Astrocyte of the cerebellum (primary cell): ENCODE measurements around the gene ZNF774.
"Not testable (repeated sequence)": the region's sequence is repeated elsewhere in the genome, so short reads cannot be mapped to it uniquely, and the experiment has no call there.

Experiments
- DNase-seq: peaks from one replicate; pipeline ENCODE4 v3.0.0-alpha.2; 2011; ENCODE audit warnings: low read depth
- H3K4me3 ChIP-seq: 2 replicates; pipeline ENCODE4 v1.5.1; 2011; ENCODE audit warnings: mild to moderate bottlenecking, low read depth, low read length, moderate library complexity
- CTCF ChIP-seq: IDR thresholded peaks from 2 replicates; pipeline ENCODE4 v1.5.1; 2012; ENCODE audit warnings: low read length, low read depth, moderate library complexity, mild to moderate bottlenecking; ENCODE audit errors: missing control alignments
- in situ Hi-C: cut with HindIII; loops from 2 replicates; pipeline ENCODE4 v1.10.0; 2017; ENCODE audit warnings: low sequenced_read_pairs

The ZNF774 gene

GRCh38 chr15:90343302-90343790 lies 8.7 kb upstream of the ZNF774 start:
- TF ChIP-seq CTCF = no peak
- DNase-seq = no peak
- no peak overlapping the region for H3K4me3 ChIP-seq
- in situ Hi-C loops = no loop called here

GRCh38 chr15:90344662-90345061 lies 7.4 kb upstream of the ZNF774 start:
- no peak overlapping the region for H3K4me3 ChIP-seq
- TF ChIP-seq CTCF = no peak
- no peak for DNase-seq
- in situ Hi-C loops = no loop called here

GRCh38 chr15:90345857-90346256 lies 6.2 kb upstream of the ZNF774 start:
- in situ Hi-C loops = no loop called here
- no peak for DNase-seq
- TF ChIP-seq CTCF = no peak
- H3K4me3 ChIP-seq = no peak overlapping the region

- DNase-seq, H3K4me3 ChIP-seq, in situ Hi-C loops: not testable (repeated sequence)
These were observed 4.5 kb upstream of the ZNF774 start for GRCh38 chr15:90347431-90348065.

DNA sequence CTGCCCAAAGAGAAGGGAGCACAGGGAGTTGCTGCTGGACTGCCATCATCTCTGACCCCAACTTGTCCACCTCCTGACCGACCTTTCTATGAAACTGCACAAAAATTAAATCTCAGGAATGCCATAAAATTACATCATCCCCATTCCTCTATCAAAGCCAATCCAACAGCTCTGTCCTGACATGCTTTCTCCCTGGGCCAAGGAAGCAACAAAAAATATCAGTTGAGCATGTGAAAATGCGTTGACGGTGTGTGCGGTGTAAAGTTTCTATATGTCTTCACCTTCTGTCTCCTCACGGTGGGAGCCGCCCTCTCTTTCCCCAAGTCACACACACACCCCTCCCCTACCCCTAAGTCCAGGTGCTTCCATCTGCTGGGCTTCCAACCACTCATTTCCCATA lies 3.6 kb upstream of the ZNF774 start:
- DNase-seq = no peak
- H3K4me3 ChIP-seq = no peak overlapping the region
- TF ChIP-seq CTCF = no peak
- in situ Hi-C loops = no loop called here

GRCh38 chr15:90349072-90349471 lies 3.0 kb upstream of the ZNF774 start:
- in situ Hi-C loops = no loop called here
- no peak overlapping the region for H3K4me3 ChIP-seq
- no peak for DNase-seq
- TF ChIP-seq CTCF = no peak

DNA sequence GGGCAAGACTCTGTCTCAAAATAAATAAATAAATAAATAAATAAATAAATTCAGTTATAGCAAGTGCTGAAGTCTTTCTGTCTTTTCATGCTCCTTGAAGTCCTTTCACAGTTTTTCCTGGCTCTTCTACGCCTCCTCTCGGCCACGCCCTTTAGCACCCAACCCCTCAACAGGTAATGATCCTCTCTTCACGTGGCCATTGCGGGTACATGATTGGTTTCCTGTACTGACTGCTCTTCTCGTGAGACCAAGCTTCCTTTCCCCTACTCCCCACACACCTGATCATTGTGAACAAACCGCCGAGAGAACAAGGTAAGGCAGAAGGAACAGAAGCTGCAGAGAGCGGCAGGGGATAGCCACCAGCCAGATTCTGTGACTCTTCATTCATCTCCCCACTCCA lies 2.3 kb upstream of the ZNF774 start:
- TF ChIP-seq CTCF = no peak

More for the DNA sequence above, 2.3 kb upstream of the ZNF774 start:
- no peak for DNase-seq
- no peak overlapping the region for H3K4me3 ChIP-seq
- in situ Hi-C loops = loop anchor here (5.0 kb wide), 1 partner anchor 87 kb away; no protein-coding TSS in a partner anchor
